Measurements from ENCODE around the gene CHMP6. TPM values are rescaled to one million over a fixed set of nuclear protein-coding genes. Genes with fewer than 3 reads are reported as not detected.

CHMP6 gene
- total RNA-seq, 1 donor from 2014 or later, result 29.1 TPM

- Mint-ChIP-seq H3K4me3 (peak overlapping the region; percentile 28), H3K27ac (peak overlapping the region; percentile 34), H3K36me3 (no peaks in the 10 kb centered on the region), H3K9me3 (no peaks in the 10 kb centered on the region), H3K4me1 (ENCODE audit: unreplicated experiment) (peaks cover 14% of the 10 kb centered on the region), H3K27me3 (peaks cover 41% of the 10 kb centered on the region)
- TF ChIP-seq, protein P1, sequence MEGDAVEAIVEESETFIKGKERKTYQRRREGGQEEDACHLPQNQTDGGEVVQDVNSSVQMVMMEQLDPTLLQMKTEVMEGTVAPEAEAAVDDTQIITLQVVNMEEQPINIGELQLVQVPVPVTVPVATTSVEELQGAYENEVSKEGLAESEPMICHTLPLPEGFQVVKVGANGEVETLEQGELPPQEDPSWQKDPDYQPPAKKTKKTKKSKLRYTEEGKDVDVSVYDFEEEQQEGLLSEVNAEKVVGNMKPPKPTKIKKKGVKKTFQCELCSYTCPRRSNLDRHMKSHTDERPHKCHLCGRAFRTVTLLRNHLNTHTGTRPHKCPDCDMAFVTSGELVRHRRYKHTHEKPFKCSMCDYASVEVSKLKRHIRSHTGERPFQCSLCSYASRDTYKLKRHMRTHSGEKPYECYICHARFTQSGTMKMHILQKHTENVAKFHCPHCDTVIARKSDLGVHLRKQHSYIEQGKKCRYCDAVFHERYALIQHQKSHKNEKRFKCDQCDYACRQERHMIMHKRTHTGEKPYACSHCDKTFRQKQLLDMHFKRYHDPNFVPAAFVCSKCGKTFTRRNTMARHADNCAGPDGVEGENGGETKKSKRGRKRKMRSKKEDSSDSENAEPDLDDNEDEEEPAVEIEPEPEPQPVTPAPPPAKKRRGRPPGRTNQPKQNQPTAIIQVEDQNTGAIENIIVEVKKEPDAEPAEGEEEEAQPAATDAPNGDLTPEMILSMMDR (conservative IDR thresholded peaks at IDR 0.05), result no peak
- DNase-seq (ENCODE audit: extremely low spot score, unreplicated experiment), result no peak
Measured at GRCh38 chr17:81002013-81002384, 10.4 kb downstream of the CHMP6 start.

- H3K4me1 Mint-ChIP-seq (ENCODE audit: unreplicated experiment), result peaks cover 14% of the 10 kb centered on the region
- peaks cover 47% of the 10 kb centered on the region for H3K27me3 Mint-ChIP-seq
- H3K4me3 Mint-ChIP-seq, result peak overlapping the region; percentile 65
- no peak for DNase-seq (ENCODE audit: extremely low spot score, unreplicated experiment)
- no peaks in the 10 kb centered on the region for H3K36me3 Mint-ChIP-seq
- H3K9me3 Mint-ChIP-seq, result no peaks in the 10 kb centered on the region
- TF ChIP-seq, protein P1 (conservative IDR thresholded peaks at IDR 0.05), result no peak
- peak overlapping the region; percentile 34 for H3K27ac Mint-ChIP-seq
Measured at GRCh38 chr17:81002409-81003361, 11.0 kb downstream of the CHMP6 start.

- Mint-ChIP-seq H3K4me1 (ENCODE audit: unreplicated experiment) (peaks cover 14% of the 10 kb centered on the region), H3K27ac (peak overlapping the region; percentile 58), H3K4me3 (peak overlapping the region; percentile 65), H3K9me3 (no peaks in the 10 kb centered on the region), H3K36me3 (no peaks in the 10 kb centered on the region), H3K27me3 (peaks cover 54% of the 10 kb centered on the region)
- DNase-seq (ENCODE audit: extremely low spot score, unreplicated experiment), result no peak
- TF ChIP-seq, protein P1 (conservative IDR thresholded peaks at IDR 0.05), result no peak
Measured at GRCh38 chr17:81003711-81004475, 12.3 kb downstream of the CHMP6 start.

GRCh38 chr17:81006891-81007290 is 15.2 kb downstream of the CHMP6 start:
- peak overlapping the region; percentile 12 for H3K27ac Mint-ChIP-seq
- TF ChIP-seq, protein P1 (conservative IDR thresholded peaks at IDR 0.05), result no peak
- no peak overlapping the region for H3K4me3 Mint-ChIP-seq
- peaks cover 12% of the 10 kb centered on the region for H3K4me1 Mint-ChIP-seq (ENCODE audit: unreplicated experiment)
- no peak for DNase-seq (ENCODE audit: extremely low spot score, unreplicated experiment)
- H3K36me3 Mint-ChIP-seq, result peaks cover 8% of the 10 kb centered on the region
- H3K27me3 Mint-ChIP-seq, result peaks cover 48% of the 10 kb centered on the region
- H3K9me3 Mint-ChIP-seq, result peaks cover 4% of the 10 kb centered on the region

- H3K27me3 Mint-ChIP-seq, result peaks cover 37% of the 10 kb centered on the region
- no peak overlapping the region for H3K4me3 Mint-ChIP-seq
- peaks cover 4% of the 10 kb centered on the region for H3K9me3 Mint-ChIP-seq
- DNase-seq (ENCODE audit: extremely low spot score, unreplicated experiment), result no peak
- H3K36me3 Mint-ChIP-seq, result peaks cover 11% of the 10 kb centered on the region
- no peak overlapping the region for H3K27ac Mint-ChIP-seq
- TF ChIP-seq, protein P1 (conservative IDR thresholded peaks at IDR 0.05), result no peak
- peaks cover 10% of the 10 kb centered on the region for H3K4me1 Mint-ChIP-seq (ENCODE audit: unreplicated experiment)
Measured at GRCh38 chr17:81008140-81008539, 16.5 kb downstream of the CHMP6 start.
